ENCODE measurements around the gene MROH9.

Gene MROH9

GRCh38 chr1:170978371-170978910 is 43.1 kb downstream of the MROH9 start:
- no peak for DNase-seq

DNA sequence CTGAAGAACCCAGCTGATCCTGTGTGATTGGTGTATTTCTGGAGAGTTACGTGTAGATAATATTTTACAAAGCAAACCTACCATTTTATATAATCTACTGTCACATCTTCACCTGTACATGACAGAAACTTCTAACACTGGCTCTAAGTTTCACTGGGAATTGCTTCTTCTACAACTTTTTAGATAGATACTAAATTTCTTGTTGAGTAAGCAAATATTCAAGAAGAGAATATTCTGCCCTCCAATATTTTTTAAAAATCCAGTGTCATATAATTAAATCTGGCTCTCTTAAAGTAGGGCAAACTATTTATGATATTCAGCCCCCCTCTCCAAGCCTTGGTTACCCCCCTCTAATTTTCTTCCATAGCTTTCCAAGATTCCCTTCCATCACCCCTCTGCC is 50.1 kb downstream of the MROH9 start:
- DNase-seq, result no peak

DNA sequence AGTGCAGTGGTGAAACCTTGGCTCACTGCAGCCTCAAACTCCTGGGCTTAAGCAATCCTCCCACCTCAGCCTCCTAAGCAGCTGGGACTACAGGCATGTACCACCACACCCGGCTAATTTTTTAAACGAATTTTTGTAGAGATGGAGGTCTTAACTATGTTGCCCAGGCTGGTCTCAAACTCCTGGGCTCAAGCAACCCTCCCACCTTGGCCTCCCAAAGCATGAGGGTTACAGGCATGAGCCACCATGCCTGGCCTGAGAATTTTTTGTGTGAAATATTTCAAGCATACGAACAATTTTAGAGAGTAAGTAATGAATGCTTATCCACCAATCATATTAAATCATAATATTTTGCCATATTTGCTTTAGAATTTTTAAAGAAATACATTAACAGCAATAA is 51.6 kb downstream of the MROH9 start:
- DNase-seq, result no peak

DNA sequence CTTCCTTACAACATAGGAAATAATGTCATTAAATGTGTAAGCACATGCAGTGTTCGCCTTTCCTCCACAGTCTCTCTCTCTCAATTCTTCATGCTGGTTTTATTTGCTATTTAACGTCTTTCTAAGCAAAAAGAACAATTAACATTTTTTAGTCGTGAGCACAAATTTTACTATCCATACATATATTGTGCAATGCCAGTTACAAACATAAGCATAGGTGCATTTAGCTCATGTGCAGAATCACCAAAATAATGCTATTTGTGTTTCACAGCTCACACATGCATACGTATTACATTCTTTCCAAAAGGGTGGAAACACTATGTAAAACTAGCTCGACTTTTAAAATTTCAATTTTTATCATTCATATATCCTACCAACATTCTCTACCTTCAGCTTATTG is 52.1 kb downstream of the MROH9 start:
- DNase-seq, result no peak

GRCh38 chr1:170993151-170993550 is 57.8 kb downstream of the MROH9 start:
- no peak for DNase-seq

DNA sequence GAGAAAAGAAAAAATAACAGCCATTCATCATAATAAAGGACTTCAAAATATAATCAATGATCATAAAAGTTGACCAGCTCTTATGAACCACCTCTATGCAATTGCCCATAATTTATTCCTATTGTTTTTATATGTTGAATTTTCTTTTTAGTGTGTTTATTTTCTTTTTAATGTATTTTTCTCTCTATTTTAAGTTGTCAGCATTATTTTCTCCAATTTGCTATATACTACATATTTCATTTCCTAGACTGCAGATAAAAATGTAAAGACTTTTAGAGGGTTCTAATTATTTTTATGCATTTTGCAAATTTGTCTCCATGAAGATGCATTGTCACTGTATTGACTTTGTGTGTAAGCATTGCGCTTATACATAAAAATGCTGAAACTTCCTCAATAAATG is 58.4 kb downstream of the MROH9 start:
- no peak for DNase-seq

DNA sequence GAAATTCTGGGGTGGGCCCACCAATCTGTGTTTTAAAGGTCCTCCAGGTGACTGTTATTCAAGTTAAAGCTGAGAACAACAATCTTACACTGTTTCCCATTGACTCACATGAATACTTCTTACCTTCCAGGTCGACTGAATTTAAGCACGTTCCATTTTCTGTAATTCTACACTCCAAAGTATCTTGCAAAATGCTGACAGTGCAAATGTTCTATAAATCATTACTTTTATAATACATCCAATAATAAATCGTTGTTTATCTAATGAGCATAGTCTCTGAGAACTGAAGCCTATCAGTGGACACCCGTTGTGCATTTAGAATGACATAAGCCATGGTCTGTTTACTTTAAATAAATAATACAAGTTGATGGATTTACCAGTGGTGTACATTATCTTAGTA is 79.5 kb downstream of the MROH9 start:
- no peak for DNase-seq

DNA sequence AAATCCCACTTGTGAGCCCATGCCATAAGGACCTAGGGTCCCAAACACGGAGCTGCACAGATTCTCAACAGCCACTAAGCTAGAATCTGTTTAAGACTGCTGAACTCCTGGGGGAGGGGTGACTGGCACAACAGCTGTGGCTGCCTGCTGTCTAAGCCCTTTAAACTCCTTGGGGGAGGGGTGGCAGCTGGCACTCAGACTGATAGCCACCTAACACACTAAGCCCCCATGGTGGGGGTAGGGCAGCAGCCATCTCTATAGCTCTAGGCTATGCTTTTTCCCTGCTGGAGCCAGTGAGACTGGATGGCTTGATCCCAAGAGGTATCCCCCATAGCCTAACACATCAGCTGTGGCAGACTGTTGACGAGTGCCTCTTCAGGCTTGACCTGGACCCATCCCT is 82.1 kb downstream of the MROH9 start:
- no peak for DNase-seq

- no peak for DNase-seq
Measured at GRCh38 chr1:171019971-171020370, 84.6 kb downstream of the MROH9 start.

GRCh38 chr1:171032822-171033702 is 97.7 kb downstream of the MROH9 start:
- no peak for DNase-seq

DNA sequence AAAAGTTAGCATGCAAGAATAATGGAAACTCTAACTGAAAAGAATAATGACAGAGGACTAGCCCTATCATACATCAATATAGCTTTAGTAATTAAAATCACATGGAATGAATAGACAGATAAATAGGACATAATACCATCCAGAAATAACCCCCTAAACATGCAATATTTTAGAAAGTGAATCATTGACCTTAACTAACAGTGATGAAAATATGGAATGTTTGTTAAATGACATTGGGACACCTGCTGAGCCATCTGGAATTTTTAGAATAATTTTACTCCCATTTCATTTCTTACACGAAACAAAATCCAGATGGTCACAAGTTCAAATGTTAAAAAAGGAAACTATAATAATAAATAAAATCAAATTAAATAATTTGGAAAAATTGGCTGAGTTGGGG is 102.3 kb downstream of the MROH9 start:
- DNase-seq, result no peak

GRCh38 chr1:171038284-171038683 is 103.0 kb downstream of the MROH9 start:
- no peak for DNase-seq

- no peak for DNase-seq
Measured at GRCh38 chr1:171048014-171048413, 112.7 kb downstream of the MROH9 start.

- no peak for DNase-seq
Measured at GRCh38 chr1:171052977-171053376, 117.6 kb downstream of the MROH9 start.

GRCh38 chr1:171055966-171056643 is 120.8 kb downstream of the MROH9 start:
- no peak for DNase-seq

GRCh38 chr1:171061425-171062143 is 126.2 kb downstream of the MROH9 start:
- DNase-seq, result no peak

GRCh38 chr1:171062902-171063301 is 127.6 kb downstream of the MROH9 start:
- DNase-seq, result no peak

DNA sequence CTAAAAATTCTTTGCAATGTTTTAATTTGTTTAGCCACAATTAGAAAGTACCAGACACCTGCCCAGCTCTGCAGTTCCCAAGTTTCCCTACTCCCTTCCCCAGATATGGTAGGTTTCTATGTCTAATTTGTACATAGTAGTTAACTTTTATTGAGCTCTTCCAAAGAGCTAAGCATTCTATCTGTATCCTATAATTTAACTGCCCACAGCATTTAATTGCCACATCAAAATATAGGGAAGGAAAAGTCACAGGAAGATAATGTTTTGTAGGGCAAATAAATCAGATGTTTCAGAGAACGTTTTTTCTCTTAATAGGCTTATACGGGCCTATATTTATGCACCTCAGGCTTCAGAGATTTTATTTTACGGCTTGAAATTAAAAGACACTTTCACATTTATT is 139.7 kb downstream of the MROH9 start:
- DNase-seq, result no peak

GRCh38 chr1:171081314-171081753 is 146.0 kb downstream of the MROH9 start:
- peak; percentile 3 for DNase-seq

GRCh38 chr1:171081763-171082201 is 146.4 kb downstream of the MROH9 start:
- no peak for DNase-seq

GRCh38 chr1:171082606-171083005 is 147.3 kb downstream of the MROH9 start:
- no peak for DNase-seq

- no peak for DNase-seq
Measured at GRCh38 chr1:171083222-171083621, 147.9 kb downstream of the MROH9 start.

DNA sequence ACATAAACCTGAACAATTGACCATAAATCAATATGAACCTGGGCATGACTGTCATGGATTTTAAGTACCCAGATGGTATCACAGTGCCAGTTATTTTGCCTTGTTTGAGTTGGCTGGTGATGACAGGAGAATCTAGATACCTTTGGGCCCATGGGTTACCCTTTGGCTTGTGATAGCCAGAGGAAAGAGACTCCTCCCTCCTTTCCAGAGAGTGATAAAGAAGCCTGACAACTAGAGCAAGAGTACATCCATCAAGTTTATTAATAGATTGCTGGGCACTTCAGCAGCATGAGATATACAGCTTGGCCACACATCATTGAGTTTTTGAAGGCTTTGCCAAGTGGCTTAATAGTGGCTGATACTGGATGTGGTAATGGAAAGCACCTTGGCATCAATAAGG is 148.8 kb downstream of the MROH9 start:
- DNase-seq, result no peak
